Brain microvascular endothelial cell (primary cell): ENCODE results near the gene L1CAM.

Experiments
- DNase-seq: peaks from one replicate; pipeline ENCODE4 v3.0.0-alpha.2; 2020
- H3K27ac ChIP-seq: fragments of 250-450 bp; sonication (Bioruptor Pico); 2 replicates; pipeline ENCODE4 v1.5.1; 2020; ENCODE audit warnings: mild to moderate bottlenecking, moderate library complexity
- H3K27me3 ChIP-seq: fragments of 250-450 bp; sonication (Bioruptor Pico); replicated peaks from 2 replicates; pipeline ENCODE4 v1.5.1; 2020; ENCODE audit warnings: mild to moderate bottlenecking
- H3K36me3 ChIP-seq: fragments of 250-450 bp; sonication (Bioruptor Pico); replicated peaks from 2 replicates; pipeline ENCODE4 v1.5.1; 2020; ENCODE audit warnings: mild to moderate bottlenecking
- H3K4me3 ChIP-seq: 2 replicates; pipeline ENCODE4 v1.5.1; 2011; ENCODE audit warnings: low read depth, mild to moderate bottlenecking, control low read depth, low read length, moderate library complexity
- in situ Hi-C: cut with HindIII; loops from 2 replicates; pipeline ENCODE4 v1.10.0; 2017; ENCODE audit warnings: low sequenced_read_pairs, low pct_ligation_motif_present
- TF ChIP-seq, protein P1 (sequence below): IDR thresholded peaks from 2 replicates; pipeline ENCODE4 v1.5.1; 2011; ENCODE audit warnings: low read depth, mild to moderate bottlenecking, moderate library complexity, low read length, control low read depth, inconsistent platforms; ENCODE audit errors: missing control alignments

L1CAM gene

GRCh38 chrX:153932220-153932915 lies 46.4 kb upstream of the L1CAM start:
- H3K27ac ChIP-seq, result no peak overlapping the region
- TF ChIP-seq, protein P1, sequence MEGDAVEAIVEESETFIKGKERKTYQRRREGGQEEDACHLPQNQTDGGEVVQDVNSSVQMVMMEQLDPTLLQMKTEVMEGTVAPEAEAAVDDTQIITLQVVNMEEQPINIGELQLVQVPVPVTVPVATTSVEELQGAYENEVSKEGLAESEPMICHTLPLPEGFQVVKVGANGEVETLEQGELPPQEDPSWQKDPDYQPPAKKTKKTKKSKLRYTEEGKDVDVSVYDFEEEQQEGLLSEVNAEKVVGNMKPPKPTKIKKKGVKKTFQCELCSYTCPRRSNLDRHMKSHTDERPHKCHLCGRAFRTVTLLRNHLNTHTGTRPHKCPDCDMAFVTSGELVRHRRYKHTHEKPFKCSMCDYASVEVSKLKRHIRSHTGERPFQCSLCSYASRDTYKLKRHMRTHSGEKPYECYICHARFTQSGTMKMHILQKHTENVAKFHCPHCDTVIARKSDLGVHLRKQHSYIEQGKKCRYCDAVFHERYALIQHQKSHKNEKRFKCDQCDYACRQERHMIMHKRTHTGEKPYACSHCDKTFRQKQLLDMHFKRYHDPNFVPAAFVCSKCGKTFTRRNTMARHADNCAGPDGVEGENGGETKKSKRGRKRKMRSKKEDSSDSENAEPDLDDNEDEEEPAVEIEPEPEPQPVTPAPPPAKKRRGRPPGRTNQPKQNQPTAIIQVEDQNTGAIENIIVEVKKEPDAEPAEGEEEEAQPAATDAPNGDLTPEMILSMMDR, result no peak
- DNase-seq, result no peak
- no peaks in the 10 kb centered on the region for H3K27me3 ChIP-seq
- H3K36me3 ChIP-seq, result peaks cover 10% of the 10 kb centered on the region
- in situ Hi-C loops, result no loop called here
- H3K4me3 ChIP-seq, result no peak overlapping the region

- H3K27me3 ChIP-seq, result no peaks in the 10 kb centered on the region
- TF ChIP-seq, protein P1, result no peak
- no peak overlapping the region for H3K4me3 ChIP-seq
- in situ Hi-C loops, result no loop called here
- H3K36me3 ChIP-seq, result peaks cover 10% of the 10 kb centered on the region
- H3K27ac ChIP-seq, result no peak overlapping the region
- no peak for DNase-seq
Measured at GRCh38 chrX:153931748-153932147, 45.8 kb upstream of the L1CAM start.

GRCh38 chrX:153931151-153931550 lies 45.2 kb upstream of the L1CAM start:
- H3K27me3 ChIP-seq, result no peaks in the 10 kb centered on the region
- no peak overlapping the region for H3K4me3 ChIP-seq
- in situ Hi-C loops, result no loop called here
- TF ChIP-seq, protein P1, result no peak
- H3K36me3 ChIP-seq, result peaks cover 10% of the 10 kb centered on the region
- no peak overlapping the region for H3K27ac ChIP-seq
- no peak for DNase-seq

DNA sequence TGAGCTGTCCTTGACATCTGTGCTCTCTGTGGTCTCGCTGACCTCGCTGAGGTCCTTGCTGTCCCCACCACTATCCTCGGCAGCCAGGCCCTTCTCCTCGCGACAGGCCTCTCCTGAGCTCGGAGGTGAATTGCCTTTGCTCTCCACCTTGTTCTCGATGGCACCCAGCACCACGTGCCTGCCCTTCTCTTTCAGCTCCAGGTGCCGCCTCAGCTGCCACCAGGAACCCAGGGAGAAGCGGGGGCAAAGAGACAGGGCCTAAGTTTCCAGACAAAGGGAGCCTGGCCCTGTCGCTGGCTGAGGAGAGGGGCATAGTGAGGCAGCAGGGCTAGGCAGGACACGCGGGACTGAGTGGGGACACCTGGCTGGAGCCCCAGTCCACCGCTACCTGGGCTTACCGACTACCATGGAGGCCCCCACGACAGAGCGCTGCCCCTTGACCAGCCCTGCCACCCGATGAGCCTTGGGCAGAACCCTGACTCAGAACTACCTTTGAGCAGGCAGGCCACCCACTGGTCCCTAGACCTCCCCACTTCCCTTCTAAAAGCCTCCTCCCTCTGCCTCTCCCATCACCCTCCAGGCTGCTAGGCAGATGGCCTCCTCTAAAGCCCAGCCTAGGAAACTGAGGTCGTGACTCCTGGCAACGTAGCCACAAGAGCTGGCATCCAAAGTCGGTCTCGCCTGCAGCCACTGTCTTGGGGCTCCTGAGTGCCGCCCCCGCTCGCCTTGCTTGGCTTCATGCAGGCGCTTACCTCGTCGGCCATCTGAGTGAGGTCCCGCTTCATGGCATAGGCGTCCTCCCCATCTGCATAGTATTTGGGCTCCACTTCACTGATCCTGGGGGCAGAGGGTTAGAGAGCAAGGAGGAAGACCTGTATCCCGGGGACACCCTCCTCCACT lies 44.3 kb upstream of the L1CAM start:
- no peak for DNase-seq
- peaks cover 10% of the 10 kb centered on the region for H3K36me3 ChIP-seq
- in situ Hi-C loops, result no loop called here
- no peak overlapping the region for H3K27ac ChIP-seq
- no peaks in the 10 kb centered on the region for H3K27me3 ChIP-seq
- no peak overlapping the region for H3K4me3 ChIP-seq
- TF ChIP-seq, protein P1, result no peak

GRCh38 chrX:153929576-153929975 lies 43.6 kb upstream of the L1CAM start:
- H3K36me3 ChIP-seq, result peaks cover 10% of the 10 kb centered on the region
- DNase-seq, result no peak
- TF ChIP-seq, protein P1, result no peak
- no peaks in the 10 kb centered on the region for H3K27me3 ChIP-seq
- H3K4me3 ChIP-seq, result no peak overlapping the region
- in situ Hi-C loops, result no loop called here
- H3K27ac ChIP-seq, result no peak overlapping the region
